Cardiac fibroblast (primary cell): Measurements from ENCODE around the gene MMP28.
A peak's percentile ranks its signal among the peaks of the same experiment; 100 is the strongest.

Experiments
- DNase-seq, 2 donors: peaks; one replicate each; pipeline versions ENCODE4 v3.0.0 to v3.0.0-alpha.2; 2010; ENCODE audit warnings: low read depth in 2 of 2
- H3K4me3 ChIP-seq, 2 donors: replicated peaks in 1 of 2; 1 replicate in 1 of 2; 2 replicates in 1 of 2; pipeline ENCODE4 v1.5.1; 2011; ENCODE audit warnings: low read depth in 2 of 2, low read length in 2 of 2, mild to moderate bottlenecking in 2 of 2, moderate library complexity in 1 of 2
- CTCF ChIP-seq: IDR thresholded peaks from one replicate; pipeline ENCODE4 v1.5.1; 2011; ENCODE audit warnings: low read depth, mild to moderate bottlenecking, low read length, inconsistent platforms

The MMP28 gene

DNA sequence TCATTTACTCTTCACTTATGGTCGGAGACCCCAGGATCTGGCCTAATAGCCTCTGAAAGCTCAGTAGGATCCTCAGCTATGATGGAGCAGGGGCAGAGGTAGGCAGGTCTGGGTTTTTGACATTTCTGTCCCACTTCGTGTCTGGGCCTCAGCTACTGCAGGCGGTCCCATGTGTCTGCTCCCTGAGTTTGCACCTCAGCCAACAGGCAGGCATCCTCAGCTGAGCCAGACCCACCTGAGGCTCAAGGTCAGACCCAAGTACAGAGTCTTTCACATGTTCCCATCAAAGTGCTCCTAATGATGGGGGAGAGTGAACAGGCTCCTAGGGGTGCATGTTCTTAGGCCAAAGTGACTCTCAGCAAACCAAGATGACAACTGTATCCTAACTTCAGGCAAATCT is 66.9 kb downstream of the MMP28 start:
- no peak for DNase-seq
- no peak for TF ChIP-seq CTCF
- no peak overlapping the region for H3K4me3 ChIP-seq

GRCh38 chr17:35727635-35728034 is 67.8 kb downstream of the MMP28 start:
- TF ChIP-seq CTCF: no peak
- no peak overlapping the region for H3K4me3 ChIP-seq

DNA sequence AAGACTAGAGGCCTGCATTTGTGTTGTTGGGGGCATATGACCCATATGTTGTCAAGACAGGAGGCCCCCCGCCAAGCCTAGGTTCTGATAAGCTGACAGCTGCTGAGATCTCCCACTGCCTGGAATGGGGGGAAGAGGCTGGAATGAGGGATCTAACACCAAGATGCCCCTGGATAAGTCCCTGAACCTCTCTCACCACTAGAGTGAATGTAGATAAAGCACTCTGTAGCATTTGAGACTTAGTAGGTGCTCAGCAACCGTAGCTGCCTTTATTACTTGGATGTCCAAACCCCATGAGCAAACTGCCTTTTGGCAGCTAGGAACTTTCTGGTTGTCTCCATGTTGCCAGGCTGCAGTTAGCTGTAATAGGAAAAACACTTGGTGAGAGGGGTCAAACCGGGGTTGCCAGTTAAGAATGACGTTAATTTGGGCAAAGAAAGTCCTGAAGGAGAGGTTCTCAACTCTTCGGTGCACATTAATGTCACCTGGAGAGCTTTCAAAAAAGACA is 68.4 kb downstream of the MMP28 start:
- H3K4me3 ChIP-seq: no peak overlapping the region
- TF ChIP-seq CTCF: no peak
- peak in 1 of 2 donors; percentile 68 for DNase-seq

More at GRCh38 chr17:35727635-35728034, 67.8 kb downstream of the MMP28 start:
- DNase-seq: no peak

GRCh38 chr17:35726127-35726952 is 69.1 kb downstream of the MMP28 start:
- DNase-seq: peak; percentile 91 to 94
- TF ChIP-seq CTCF: no peak
- no peak overlapping the region for H3K4me3 ChIP-seq

DNA sequence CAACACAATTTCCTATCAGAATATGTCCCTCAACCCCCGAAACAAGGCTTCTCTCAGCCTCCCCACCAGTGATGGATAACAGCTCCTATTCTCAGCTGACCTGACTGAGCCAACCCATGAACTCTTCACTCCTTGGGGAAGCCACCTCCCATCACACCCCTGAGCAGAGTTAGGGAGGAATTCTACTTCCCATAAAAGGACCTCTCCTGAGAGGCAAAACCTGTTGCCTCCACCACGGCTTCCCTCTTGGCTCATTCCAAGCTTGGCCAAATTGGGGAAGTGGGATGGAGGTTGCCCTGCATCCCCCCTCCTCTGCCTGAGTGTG is 69.7 kb downstream of the MMP28 start:
- no peak for TF ChIP-seq CTCF
- H3K4me3 ChIP-seq: no peak overlapping the region
- no peak for DNase-seq

DNA sequence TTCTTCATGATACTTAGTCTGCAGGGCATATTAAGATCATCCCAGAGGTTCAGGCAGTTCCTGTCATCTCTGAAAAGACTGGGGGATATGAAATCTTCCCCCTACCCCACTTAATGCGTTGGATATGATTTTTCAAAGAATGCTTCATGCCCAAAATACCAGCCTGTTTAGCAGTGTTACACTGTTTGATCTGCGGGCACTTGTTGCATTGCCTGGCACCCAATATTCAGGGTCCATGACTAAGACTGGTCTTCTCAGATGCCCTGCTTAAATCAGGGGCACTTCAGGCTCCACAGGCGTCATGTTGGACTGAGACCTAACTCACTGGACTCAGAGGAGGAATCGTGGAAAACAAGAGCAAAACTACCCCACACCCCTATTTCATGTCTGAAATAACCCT is 70.4 kb downstream of the MMP28 start:
- H3K4me3 ChIP-seq: no peak overlapping the region
- TF ChIP-seq CTCF: no peak
- no peak for DNase-seq
